Activated T-helper 1 cell treated with anti-CD3 and anti-CD28 coated beads, Interleukin-2, amount 50 U/mL, for 16 hours (primary cell): ENCODE data around the gene PHLPP1.

ENCODE experiments used
- DNase-seq, 2 donors: peaks; one replicate each; pipeline ENCODE4 v3.0.0-alpha.2; 2020; ENCODE audit warnings: low read depth in 1 of 2, low spot score in 1 of 2

The PHLPP1 gene

GRCh38 chr18:62844850-62845643 lies 129.7 kb downstream of the PHLPP1 start:
- peak in 1 of 2 donors; percentile 3 for DNase-seq

DNA sequence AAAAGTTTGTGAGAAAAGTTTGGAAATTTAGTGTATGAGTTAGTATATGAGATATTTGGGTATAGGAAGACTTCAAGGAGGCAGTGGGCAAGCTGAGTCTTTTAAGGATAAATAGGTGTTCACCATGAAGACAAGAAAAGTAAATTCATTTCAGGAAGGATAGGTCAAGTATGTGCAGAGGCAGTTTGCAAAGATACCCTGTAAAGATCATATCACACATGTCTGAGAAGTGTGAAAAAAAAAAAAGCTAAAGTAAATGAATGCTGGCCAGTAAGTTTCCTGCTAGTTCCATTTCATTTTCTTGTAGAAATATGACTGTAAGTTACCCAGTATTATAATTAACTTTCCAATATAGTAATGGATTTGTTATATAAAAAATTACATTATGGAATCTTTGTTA lies 131.0 kb downstream of the PHLPP1 start:
- no peak for DNase-seq

GRCh38 chr18:62847081-62847480 lies 131.7 kb downstream of the PHLPP1 start:
- DNase-seq: no peak

GRCh38 chr18:62848946-62849345 lies 133.6 kb downstream of the PHLPP1 start:
- no peak for DNase-seq

DNA sequence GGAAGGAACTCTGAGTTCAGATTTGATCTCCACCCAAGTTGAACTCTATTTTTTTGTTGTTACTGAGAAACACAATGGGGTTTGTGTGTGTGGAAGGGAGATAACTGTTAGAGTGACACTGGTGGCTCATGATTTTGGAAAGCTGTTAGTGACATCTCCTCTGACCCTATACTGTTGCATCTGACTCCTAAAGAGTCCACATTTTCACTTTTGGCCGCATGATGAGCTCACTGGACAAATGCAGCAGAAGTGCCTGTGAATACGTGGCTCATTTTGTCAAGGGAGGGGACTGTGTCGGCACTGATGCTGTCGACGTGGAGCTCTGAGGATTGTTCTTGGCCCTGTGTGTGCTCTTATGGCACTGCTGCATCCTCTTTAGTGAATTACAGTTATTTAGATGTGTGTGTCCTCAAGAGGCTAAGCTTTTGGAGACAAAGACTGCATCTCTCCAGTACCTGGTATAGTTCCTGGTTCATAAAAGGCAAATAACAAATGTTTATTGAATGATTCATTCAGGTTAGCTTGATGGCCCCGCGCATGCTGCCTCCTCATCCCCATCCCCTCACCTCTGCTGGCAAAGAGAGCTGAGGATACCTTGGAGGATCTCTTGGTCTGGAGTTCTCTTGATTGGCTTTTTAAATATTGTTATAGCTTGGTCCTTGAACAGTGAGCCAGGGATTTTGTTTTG lies 135.4 kb downstream of the PHLPP1 start:
- no peak for DNase-seq

DNA sequence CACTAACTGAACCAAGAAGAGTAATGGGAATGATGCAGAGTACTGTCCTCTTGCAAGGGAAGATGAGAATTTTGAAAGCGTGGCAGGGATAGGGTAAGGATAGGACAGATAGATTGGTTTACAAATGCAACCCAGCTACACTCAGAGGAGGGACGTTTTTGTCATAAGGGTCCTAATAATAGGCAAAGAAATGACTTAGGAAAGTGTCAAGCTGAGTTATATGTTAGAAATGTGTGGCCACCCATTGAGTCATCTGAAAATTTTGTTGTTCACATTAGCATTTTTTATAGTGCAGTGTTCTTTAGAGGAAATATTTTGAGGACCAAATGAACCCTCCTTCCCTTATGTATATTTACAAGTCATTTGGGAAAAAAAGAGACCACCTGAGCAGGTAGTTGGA lies 137.5 kb downstream of the PHLPP1 start:
- no peak for DNase-seq

GRCh38 chr18:62856294-62856693 lies 141.0 kb downstream of the PHLPP1 start:
- DNase-seq: no peak

- DNase-seq: no peak
Observed at GRCh38 chr18:62857263-62857976, 142.1 kb downstream of the PHLPP1 start.

GRCh38 chr18:62860062-62860461 lies 144.7 kb downstream of the PHLPP1 start:
- no peak for DNase-seq

- DNase-seq: no peak
Observed at GRCh38 chr18:62862466-62862865, 147.1 kb downstream of the PHLPP1 start.

- DNase-seq: no peak
Observed at GRCh38 chr18:62863579-62864001, 148.2 kb downstream of the PHLPP1 start.

- DNase-seq: no peak
Observed at GRCh38 chr18:62865498-62865897, 150.2 kb downstream of the PHLPP1 start.

GRCh38 chr18:62867534-62867933 lies 152.2 kb downstream of the PHLPP1 start:
- no peak for DNase-seq

- no peak for DNase-seq
Observed at GRCh38 chr18:62868645-62869044, 153.3 kb downstream of the PHLPP1 start.

DNA sequence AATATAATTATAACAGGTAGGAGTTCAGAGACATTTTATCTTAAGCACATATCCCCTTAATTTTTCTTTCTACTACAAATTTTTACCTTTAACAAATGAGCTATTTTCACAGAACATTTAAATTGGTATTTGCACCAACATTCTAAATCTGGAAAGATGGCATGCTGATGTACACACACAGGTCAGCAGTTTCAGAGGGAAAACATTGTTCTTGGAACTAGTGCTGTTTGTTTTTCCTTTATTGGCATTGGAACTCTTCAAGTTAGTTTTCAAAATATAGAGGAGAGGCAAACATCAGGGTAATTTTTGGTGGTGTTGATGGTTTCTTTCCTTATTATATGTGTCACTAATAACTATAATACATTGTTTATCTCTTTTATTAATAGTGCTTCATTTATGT lies 155.3 kb downstream of the PHLPP1 start:
- no peak for DNase-seq

GRCh38 chr18:62875323-62875722 lies 160.0 kb downstream of the PHLPP1 start:
- DNase-seq: no peak

DNA sequence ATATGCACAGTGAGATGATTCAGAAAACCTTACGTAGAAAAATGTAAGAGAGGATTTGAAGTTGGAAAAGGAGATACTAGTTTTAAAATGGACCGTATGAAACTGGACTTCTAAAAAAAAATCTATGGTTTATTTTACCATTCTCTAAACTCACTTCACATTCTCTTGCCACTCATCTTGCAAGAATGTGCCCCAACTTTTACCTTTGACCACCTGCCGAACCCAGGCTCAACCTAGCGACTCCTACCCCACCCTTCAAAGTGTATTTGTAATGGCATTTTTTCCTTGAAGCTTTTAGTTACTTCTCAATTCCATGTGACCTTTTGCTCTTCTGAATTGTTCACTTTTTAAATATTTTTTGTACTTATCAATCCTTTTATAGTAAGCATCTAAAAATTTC lies 160.8 kb downstream of the PHLPP1 start:
- no peak for DNase-seq

- no peak for DNase-seq
Observed at GRCh38 chr18:62876828-62877227, 161.5 kb downstream of the PHLPP1 start.

DNA sequence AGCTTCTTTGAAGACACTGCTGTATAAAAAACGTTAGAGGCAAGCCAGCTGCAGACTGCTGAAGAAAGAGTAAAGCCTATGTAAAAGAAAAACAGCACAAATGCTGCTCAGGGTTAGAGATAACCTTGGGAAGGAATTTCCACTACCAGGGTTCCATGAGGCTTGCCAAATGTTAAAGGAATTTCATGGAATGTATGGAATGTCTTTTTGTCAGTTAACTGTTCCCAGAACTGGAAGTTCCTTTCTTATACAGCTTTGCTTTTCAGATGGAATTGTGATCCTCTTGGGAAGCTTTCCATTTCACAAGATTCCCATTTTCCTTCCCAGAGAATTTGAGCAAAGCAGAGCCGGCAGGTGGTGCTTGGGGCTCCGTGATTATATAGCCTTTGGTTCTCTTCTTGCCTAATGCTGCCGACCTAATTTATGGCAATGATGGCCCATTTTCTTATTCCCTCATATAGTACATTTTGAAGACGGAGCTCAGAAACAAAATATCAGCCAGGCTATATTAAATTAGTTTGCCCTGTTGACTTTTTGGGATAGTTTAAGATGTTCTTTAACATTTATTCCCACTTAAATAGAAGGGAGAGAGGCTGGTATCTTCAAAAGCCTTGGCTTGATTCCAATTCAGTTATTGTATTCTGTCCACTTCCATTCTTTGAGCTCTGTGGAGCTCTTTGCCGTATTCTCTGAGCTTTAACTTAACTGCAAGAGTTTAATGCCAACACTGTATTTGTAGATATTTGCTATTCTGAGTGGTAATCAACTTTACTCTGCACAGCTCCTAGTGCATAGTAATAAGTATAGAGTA lies 162.3 kb downstream of the PHLPP1 start:
- no peak for DNase-seq

DNA sequence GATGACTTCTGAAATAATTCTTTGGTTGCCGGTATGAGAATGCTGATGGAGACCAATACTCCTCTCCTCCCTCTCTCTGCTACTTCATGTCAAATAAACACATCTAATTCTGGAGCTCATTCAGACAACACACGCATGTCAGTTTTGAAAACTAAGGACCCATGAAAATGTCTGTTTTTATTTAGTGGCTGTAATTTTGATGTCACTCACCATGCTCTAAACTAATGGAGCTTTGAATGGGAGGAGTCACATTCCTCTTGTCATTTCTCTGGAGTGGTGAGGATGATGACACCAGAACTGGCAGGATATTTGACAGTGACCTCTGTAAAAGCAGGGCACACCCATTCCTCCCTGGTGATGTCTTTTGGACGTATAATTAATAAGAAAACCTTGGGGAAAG lies 163.0 kb downstream of the PHLPP1 start:
- no peak for DNase-seq

DNA sequence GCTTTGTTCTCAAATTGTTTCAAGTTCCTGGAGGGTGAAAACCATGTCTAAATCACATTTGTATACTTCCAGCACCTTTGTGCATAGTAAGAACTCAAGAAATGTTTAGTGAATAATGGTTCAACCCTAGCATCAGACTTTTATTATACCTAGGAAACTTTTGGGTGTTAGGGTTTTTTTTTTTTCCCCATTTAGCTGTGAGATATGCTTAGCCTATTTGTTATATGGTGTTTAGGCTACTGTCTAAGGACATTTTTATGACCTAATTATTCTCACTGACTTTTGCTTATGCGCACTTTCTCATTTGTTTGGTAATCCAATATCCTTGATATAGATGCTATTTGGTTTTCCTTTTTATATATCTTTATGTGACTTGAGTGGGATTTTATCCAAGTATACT lies 164.7 kb downstream of the PHLPP1 start:
- DNase-seq: no peak
